GM10248 (cell line): ENCODE results near the gene GHR.

Source experiments
- CTCF ChIA-PET: fragments of 300-600 bp; sonication (Branson Sonifier 250); formaldehyde crosslinking; extraction: SDS; loops from one replicate; lab custom pipeline; 2021; ENCODE audit warnings: antibody characterized with exemption; lab: Yijun Ruan, JAX
- POLR2A ChIA-PET: fragments of 350-650 bp; sonication (Branson Sonifier 250); formaldehyde crosslinking; extraction: SDS; loops from one replicate; lab custom pipeline; 2020; ENCODE audit warnings: antibody characterized with exemption; lab: Yijun Ruan, JAX
- DNase-seq: peaks from one replicate; pipeline ENCODE4 v3.0.0; 2012; ENCODE audit errors: extremely low spot score
- CTCF ChIP-seq: IDR thresholded peaks from 2 replicates; pipeline ENCODE4 v1.5.1; 2012; ENCODE audit warnings: mild to moderate bottlenecking, low read depth; ENCODE audit errors: extremely low read depth, missing control alignments, control extremely low read depth

The GHR gene

GRCh38 chr5:42756606-42757601, 333.7 kb downstream of the GHR start, which contains the start of gene CCDC152:
Gene CCDC152, plus strand, starts transcription at chr5:42756818. Its CDS starts 2,304 bp downstream, at chr5:42759122.
- TF ChIP-seq CTCF = no peak
- DNase-seq = peak; percentile 41
- ChIA-PET CTCF (interaction anchor here (1.7 kb wide), 1 partner anchor 11 kb away, joined by 7 read pairs; no protein-coding TSS in a partner anchor), POLR2A (no interaction called here)

GRCh38 chr5:42759456-42759855, 336.2 kb downstream of the GHR start:
- POLR2A ChIA-PET = no interaction called here
- TF ChIP-seq CTCF = no peak
- no peak for DNase-seq
- CTCF ChIA-PET = interaction anchor here (1.0 kb wide), 1 partner anchor 15 kb away, joined by 3 read pairs; no protein-coding TSS in a partner anchor

DNA sequence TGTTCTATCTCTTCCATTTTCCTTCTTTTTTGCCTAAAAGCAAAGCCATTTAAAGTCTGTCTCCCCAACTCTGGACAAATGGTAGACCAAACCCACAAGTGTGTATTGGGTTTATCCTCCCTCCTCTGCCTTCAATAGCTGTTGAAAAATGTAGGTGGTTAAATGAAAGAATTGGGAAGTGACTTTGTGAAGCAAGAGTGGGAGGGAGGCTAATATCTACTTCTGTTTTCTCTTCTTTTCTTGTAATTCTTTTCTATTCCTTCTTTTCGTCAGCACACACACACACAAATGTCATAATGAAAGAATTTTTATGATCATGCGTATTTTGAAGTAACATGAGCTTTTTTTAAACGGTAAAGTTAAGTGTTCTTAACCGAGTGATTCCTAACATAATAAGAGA, 337.2 kb downstream of the GHR start:
- POLR2A ChIA-PET = no interaction called here
- CTCF ChIA-PET = interaction anchor here (1.1 to 1.5 kb wide), 3 partner anchors 8 to 337 kb away, joined by 3 to 4 read pairs (median 3); partner anchors contain the start of gene GHR
- no peak for TF ChIP-seq CTCF
- DNase-seq = no peak

GRCh38 chr5:42761791-42762190, 338.6 kb downstream of the GHR start:
- no peak for TF ChIP-seq CTCF
- ChIA-PET POLR2A (no interaction called here), CTCF (interaction anchor here (1.5 kb wide), 1 partner anchor 339 kb away, joined by 3 read pairs; the partner anchor contains the start of gene GHR)
- DNase-seq = no peak

GRCh38 chr5:42767491-42768105, 344.4 kb downstream of the GHR start:
- DNase-seq = peak; percentile 16
- CTCF ChIA-PET = interaction anchor here (0.6 to 1.7 kb wide), 12 partner anchors 10 to 1497 kb away, joined by 3 to 7 read pairs (median 4); no protein-coding TSS in a partner anchor
- TF ChIP-seq CTCF = peak; percentile 36
- POLR2A ChIA-PET = no interaction called here

DNA sequence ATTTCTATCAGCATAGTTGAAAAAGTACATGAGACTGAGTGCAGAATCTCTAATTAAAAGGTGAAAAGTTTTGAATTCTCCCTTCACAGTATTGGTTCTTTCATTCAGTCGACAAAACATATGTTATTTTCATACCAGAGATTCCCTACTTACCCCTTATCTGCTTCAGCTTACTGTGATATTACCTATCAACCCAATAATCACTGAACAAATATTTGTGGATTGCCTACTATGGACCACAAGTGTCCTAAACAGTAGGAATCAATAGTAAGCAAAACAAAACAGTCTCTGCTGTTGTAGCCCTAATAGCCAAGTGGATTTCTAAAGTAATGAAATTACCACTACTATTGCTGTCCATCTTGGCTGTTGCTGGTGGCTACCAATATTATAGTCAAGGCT, 344.9 kb downstream of the GHR start:
- CTCF ChIA-PET = interaction anchor here (0.7 to 1.7 kb wide), 9 partner anchors 10 to 1497 kb away, joined by 3 to 7 read pairs (median 4); no protein-coding TSS in a partner anchor

More for the DNA sequence above, 344.9 kb downstream of the GHR start:
- TF ChIP-seq CTCF = no peak
- DNase-seq = no peak
- POLR2A ChIA-PET = no interaction called here
